RPMI8226 (cell line): Measurements from ENCODE around the gene SERINC1.
"Not testable (repeated sequence)": the region's sequence is repeated elsewhere in the genome, so short reads cannot be mapped to it uniquely, and the experiment has no call there.

Source experiments
- DNase-seq: peaks from one replicate; pipeline ENCODE4 v3.0.0-alpha.2; 2015

SERINC1 gene

GRCh38 chr6:122471107-122472021 lies at the start of gene SERINC1:
Gene SERINC1, minus strand, starts transcription at chr6:122471807. Its CDS starts 70 bp downstream, at chr6:122471737.
- peak; percentile 91 for DNase-seq

- DNase-seq = no peak
Measured at GRCh38 chr6:122511193-122511924, 39.8 kb upstream of the SERINC1 start.

- DNase-seq = not testable (repeated sequence)
Measured at GRCh38 chr6:122505170-122505569, 33.6 kb upstream of the SERINC1 start.

GRCh38 chr6:122501475-122501874 lies 29.9 kb upstream of the SERINC1 start:
- DNase-seq = no peak

DNA sequence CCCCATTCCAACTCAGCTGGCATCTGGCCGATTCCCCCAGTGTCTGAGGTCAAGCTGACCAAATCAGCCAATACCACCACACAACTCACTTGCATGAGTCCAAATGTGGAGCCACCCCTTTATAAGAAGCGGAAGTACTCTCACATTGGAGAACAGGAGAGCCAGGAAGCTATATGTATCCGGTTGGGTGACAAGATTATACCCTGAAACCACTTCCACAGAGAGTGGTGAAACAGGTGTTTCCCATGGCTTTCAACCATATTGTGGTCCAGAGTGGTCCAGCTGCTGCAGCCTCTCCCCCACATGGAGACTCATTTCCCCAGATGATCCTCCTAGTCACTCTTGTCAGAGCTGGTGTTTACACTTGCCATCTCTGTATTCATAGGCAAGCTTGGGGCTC lies 24.0 kb upstream of the SERINC1 start:
- DNase-seq = no peak

GRCh38 chr6:122494665-122495272 lies 23.2 kb upstream of the SERINC1 start:
- no peak for DNase-seq

- DNase-seq = peak; percentile 67
Measured at GRCh38 chr6:122491919-122492555, 20.4 kb upstream of the SERINC1 start.

- no peak for DNase-seq
Measured at GRCh38 chr6:122490607-122491006, 19.0 kb upstream of the SERINC1 start.

DNA sequence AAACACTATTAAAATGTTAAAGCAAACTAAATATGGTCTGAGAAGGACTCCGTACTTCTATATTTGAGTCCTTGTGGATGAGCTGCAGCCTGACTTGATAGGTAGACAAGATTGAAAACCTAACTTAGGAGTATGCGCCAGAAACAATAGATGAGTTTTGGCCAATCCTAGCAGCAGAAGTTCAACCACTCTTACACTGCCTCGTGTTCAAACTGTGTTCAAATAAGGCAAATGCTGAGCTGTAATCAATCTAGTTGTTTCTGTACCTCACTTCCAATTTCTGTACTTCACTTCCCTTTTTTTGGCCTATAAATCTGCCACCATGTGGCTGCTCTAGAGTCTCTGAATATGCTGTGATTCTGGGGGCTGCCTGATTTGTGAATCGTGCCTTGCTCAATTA lies 13.2 kb upstream of the SERINC1 start:
- DNase-seq = no peak

DNA sequence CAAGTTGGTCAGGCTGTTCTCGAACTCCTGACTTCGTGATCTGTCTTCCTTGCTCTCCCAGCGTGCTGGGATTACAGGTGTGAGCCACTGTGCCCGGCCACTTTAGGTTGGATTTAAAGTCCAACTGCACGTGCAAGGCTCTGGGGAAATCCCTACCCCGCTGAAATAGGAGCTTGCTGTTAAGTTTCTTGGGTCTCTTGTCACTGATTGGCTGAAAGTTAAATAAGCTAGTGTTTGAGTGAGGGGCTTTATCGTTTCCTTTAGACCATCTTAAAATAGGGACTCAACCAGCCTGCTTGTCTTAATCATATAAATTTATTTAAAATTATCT lies 11.1 kb upstream of the SERINC1 start:
- DNase-seq = no peak

DNA sequence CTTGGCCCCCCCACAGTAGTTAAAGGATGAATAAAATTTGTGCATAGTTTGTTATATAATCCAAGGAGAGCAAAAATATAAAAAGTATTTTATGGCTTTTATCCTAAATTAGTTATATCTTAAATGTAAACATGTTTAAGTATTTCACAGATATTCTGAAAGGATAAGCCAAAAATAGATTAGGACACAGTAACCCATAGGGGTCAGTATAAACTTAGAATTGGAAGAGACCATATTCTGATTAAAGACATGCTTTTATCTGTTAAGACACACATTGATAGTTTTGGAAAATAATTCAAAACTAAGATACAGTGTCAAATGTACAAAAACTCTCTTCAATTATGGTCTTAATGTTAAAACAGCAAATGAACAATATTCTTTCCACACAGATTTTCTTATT lies 4.5 kb upstream of the SERINC1 start:
- DNase-seq = peak; percentile 4

- DNase-seq = no peak
Measured at GRCh38 chr6:122472022-122472340, 374 bp upstream of the SERINC1 start.

- DNase-seq = no peak
Measured at GRCh38 chr6:122461885-122462284, 9.7 kb downstream of the SERINC1 start.

DNA sequence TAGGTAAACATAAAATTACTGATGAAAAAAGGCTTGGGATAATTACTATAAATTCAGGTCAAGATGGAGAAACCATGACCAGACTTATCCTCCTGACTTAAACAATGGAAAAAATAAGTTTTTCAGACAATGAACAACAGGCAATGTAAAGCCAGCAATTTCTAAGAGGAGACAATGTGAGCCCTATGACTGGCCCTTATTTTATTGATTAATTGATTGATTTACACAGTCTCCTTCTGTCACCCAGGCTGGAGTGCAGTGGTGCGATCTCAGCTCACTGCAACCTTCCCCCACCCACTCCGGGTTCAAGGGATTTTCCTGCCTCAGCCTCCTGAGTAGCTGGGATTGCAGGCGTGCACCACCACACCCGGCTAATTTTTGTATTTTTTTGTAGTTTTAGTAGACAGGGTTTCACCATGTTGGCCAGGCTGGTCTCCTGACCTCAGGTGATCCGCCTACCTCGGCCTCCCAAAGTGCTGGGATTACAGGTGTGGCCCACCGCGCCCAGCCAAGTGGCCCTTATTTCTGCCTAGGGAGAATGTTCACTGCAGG lies 11.7 kb downstream of the SERINC1 start:
- not testable (repeated sequence) for DNase-seq

DNA sequence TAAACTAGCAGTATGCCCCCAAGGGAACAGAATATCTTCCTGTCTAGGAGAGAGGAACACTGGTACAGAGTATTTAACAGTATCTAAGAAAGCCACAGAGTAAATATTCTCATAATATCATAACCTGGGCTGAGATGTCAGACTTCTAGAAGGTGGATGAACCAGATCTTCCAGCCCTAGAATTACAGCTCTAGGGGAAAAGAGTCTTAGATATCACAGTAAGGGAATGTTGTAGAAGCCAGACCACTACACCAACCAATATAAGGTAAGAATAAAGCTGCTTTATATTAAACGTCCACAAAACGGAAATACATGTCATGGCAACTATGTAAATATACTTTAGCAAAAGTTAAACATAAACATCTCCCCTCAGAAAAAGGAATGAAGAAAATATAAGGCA lies 12.4 kb downstream of the SERINC1 start:
- no peak for DNase-seq

- DNase-seq = no peak
Measured at GRCh38 chr6:122458087-122458486, 13.5 kb downstream of the SERINC1 start.

- not testable (repeated sequence) for DNase-seq
Measured at GRCh38 chr6:122455116-122455515, 16.5 kb downstream of the SERINC1 start.

GRCh38 chr6:122454673-122455072 lies 16.9 kb downstream of the SERINC1 start:
- no peak for DNase-seq

DNA sequence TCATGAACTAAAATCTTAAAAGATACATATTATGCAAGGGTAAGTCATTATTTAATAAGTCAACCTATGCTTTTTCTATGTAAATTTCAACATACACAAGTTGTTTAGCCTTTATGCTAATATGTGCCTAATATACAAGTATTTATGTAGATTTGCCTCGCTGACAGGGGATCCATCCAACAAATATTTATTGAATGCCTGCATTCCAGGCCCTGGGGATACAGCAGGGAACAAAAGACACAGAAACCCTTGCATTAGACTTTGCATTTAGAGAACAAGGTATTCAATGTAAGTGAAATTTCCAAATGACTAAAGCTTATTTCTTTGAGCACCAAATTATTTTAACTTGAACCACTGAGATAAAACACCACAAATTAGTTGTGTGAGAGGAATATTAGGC lies 19.1 kb downstream of the SERINC1 start:
- no peak for DNase-seq

- DNase-seq = no peak
Measured at GRCh38 chr6:122449069-122449468, 22.5 kb downstream of the SERINC1 start.

DNA sequence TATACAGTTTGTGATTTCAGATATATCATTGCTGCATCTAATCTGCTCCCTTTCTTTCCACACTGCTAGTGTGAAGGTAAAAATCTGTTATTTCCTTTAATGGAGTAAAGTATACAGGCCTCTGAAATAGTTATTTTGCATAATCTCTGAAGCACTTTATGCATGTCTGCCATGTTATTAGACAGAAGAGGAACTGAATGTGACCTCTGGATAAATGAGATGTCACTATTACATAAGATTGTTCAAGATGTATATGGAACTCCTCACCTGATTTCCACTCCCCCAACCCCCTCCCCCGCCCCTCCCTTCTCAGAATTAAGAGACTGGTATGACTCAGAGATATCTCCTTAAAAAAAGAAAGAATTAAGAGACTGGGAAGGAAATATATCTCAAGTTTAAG lies 26.3 kb downstream of the SERINC1 start:
- DNase-seq = no peak

DNA sequence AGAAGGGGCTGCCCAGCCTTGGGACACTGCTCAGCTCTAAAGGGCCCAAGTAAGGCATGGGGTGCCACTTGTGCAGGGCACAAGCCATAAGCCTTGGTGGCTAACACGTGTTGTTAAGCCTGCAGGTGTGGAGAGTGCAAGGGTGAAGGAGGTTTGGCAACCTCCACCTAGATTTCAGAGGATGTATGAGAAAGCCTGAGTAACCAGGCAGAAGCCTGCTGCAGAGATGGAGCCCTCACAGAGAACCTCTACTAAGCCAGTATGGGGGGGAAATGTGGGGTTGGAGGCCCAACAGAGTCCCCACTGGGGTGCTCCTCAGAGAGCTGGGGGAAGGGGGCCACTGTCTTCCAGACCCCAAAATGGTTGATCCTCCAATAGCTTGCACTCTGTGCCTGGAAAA lies 32.6 kb downstream of the SERINC1 start:
- DNase-seq = no peak

- no peak for DNase-seq
Measured at GRCh38 chr6:122432816-122433215, 38.8 kb downstream of the SERINC1 start.
